Motor neuron (in vitro differentiated cells): Measurements from ENCODE around the gene DLG5. TPM values are rescaled to one million over a fixed set of nuclear protein-coding genes. Genes with fewer than 3 reads are reported as not detected.

ENCODE experiments used
- ATAC-seq, 8 experiments: fragments of 200-7000 bp; cut with Tn5 transposase; replicated peaks in 6 of 8; 2 replicates each; pipeline ENCODE4 v1.8.0; 2021; ENCODE audit warnings: mild to moderate bottlenecking in 8 of 8, moderate library complexity in 8 of 8
- H3K27ac ChIP-seq, 2 donors: fragments of 250-450 bp; sonication (Bioruptor Pico); 2 replicates each; pipeline ENCODE4 v1.9.0; 2021; ENCODE audit warnings: antibody characterized with exemption in 2 of 2, mild to moderate bottlenecking in 2 of 2, moderate library complexity in 1 of 2
- H3K4me1 ChIP-seq, 2 donors: fragments of 250-450 bp; sonication (Bioruptor Pico); replicated peaks in 1 of 2; 2 replicates each; pipeline ENCODE4 v1.6.1; 2021; ENCODE audit warnings: antibody characterized with exemption in 2 of 2, mild to moderate bottlenecking in 2 of 2, moderate library complexity in 1 of 2
- H3K4me3 ChIP-seq, 5 donors: fragments of 250-450 bp; sonication (Bioruptor Pico); 2 replicates each; pipeline ENCODE4 v1.9.0; 2021; ENCODE audit warnings: antibody characterized with exemption in 5 of 5, mild to moderate bottlenecking in 5 of 5, moderate library complexity in 4 of 5
- WGBS, 10 experiments: fragments of 450-650 bp; shearing (Covaris generic); methylation state at CpG; one replicate each; pipeline ENCODE4 v1.0.0; 2022; 5-methylcytosine and 5-hydroxymethylcytosine counted together
- in situ Hi-C, 9 experiments: fragments of 400-800 bp; cut with MboI; loops; one replicate each; pipeline ENCODE4 v1.15.0; 2021; ENCODE audit warnings: low sequenced_read_pairs in 9 of 9, low pct_unique_long_range_greater_than_20kb in 2 of 9; ENCODE audit not compliant: unreplicated experiment in 9 of 9
- total RNA-seq, 8 experiments: library from RNA; unstranded; fragments of 300-600 nt; gene quantifications; 2 replicates each; pipeline versions ENCODE4 v1.2.3 to v1.2.4, GENCODE V29; 2022

Gene DLG5
- total RNA-seq, 8 experiments from 2014 or later, result 18.2 to 62.7 (median 23.4) TPM

- in situ Hi-C loops, result no loop called here
- H3K27ac ChIP-seq, result peak overlapping the region in 1 of 2 donors; percentile 12
- peak in 1 of 8 experiments; percentile 20 for ATAC-seq
- WGBS, 10 experiments, result 54 to 100% (median 78%) methylated on average over 1 to 7 of the region's 9 CpGs; no CpG with 5 or more reads in 2 of the 10 experiments
- no peak overlapping the region for H3K4me3 ChIP-seq
- H3K4me1 ChIP-seq, result peaks cover 9 to 12% of the 10 kb centered on the region in 2 donors
These were observed 21.3 kb downstream of the DLG5 start for GRCh38 chr10:77905086-77905748.

- Histone ChIP-seq H3K27ac (no peak overlapping the region), H3K4me1 (peaks cover 3 to 9% of the 10 kb centered on the region in 2 donors), H3K4me3 (no peak overlapping the region)
- in situ Hi-C loops, result no loop called here
- 64 to 100% (median 82%) methylated on average over 2 to 7 of the region's 8 CpGs; no CpG with 5 or more reads in 1 of the 10 experiments for WGBS, 10 experiments
- ATAC-seq, result no peak
These were observed 22.3 kb downstream of the DLG5 start for GRCh38 chr10:77904100-77904840.

GRCh38 chr10:77902159-77902558, 24.4 kb downstream of the DLG5 start:
- 33 to 100% (median 80%) methylated on average over 1 to 5 of the region's 5 CpGs; no CpG with 5 or more reads in 4 of the 10 experiments for WGBS, 10 experiments
- ATAC-seq, result no peak
- in situ Hi-C loops, result no loop called here
- H3K4me3 ChIP-seq, result no peak overlapping the region
- peaks cover 4 to 9% of the 10 kb centered on the region in 2 donors for H3K4me1 ChIP-seq
- no peak overlapping the region for H3K27ac ChIP-seq

- no peak overlapping the region for H3K4me3 ChIP-seq
- no peak overlapping the region for H3K27ac ChIP-seq
- in situ Hi-C loops, result no loop called here
- H3K4me1 ChIP-seq, result peaks cover 4 to 9% of the 10 kb centered on the region in 2 donors
- no peak for ATAC-seq
- 40 to 100% (median 100%) methylated on average over 1 to 5 of the region's 6 CpGs; no CpG with 5 or more reads in 5 of the 10 experiments for WGBS, 10 experiments
These were observed 24.8 kb downstream of the DLG5 start for GRCh38 chr10:77901743-77902142.

GRCh38 chr10:77899690-77900089, 26.9 kb downstream of the DLG5 start:
- no peak for ATAC-seq
- Histone ChIP-seq H3K27ac (no peak overlapping the region), H3K4me3 (no peak overlapping the region), H3K4me1 (peaks cover 0 to 4% of the 10 kb centered on the region in 2 donors)
- WGBS, 10 experiments, result 60 to 100% (median 84%) methylated on average over 1 to 4 of the region's 4 CpGs; no CpG with 5 or more reads in 2 of the 10 experiments
- in situ Hi-C loops, result no loop called here

GRCh38 chr10:77899080-77899477, 27.5 kb downstream of the DLG5 start:
- ATAC-seq, result peak in 3 of 8 experiments; percentile 70 to 86 (median 73)
- H3K4me1 ChIP-seq, result peaks cover 0 to 4% of the 10 kb centered on the region in 2 donors
- in situ Hi-C loops, result no loop called here
- WGBS, 10 experiments, result 30 to 100% methylated on average over 1 to 2 of the region's 4 CpGs; no CpG with 5 or more reads in 8 of the 10 experiments
- H3K27ac ChIP-seq, result no peak overlapping the region
- no peak overlapping the region for H3K4me3 ChIP-seq

- in situ Hi-C loops, result no loop called here
- ATAC-seq, result peak in 5 of 8 experiments; percentile 14 to 36 (median 20)
- 45 to 90% (median 80%) methylated on average over 2 to 8 of the region's 19 CpGs; no CpG with 5 or more reads in 3 of the 10 experiments for WGBS, 10 experiments
- Histone ChIP-seq H3K27ac (no peak overlapping the region), H3K4me3 (no peak overlapping the region), H3K4me1 (peaks cover 0 to 4% of the 10 kb centered on the region in 2 donors)
These were observed 28.1 kb downstream of the DLG5 start for GRCh38 chr10:77898323-77899079.

GRCh38 chr10:77896058-77896457, 30.5 kb downstream of the DLG5 start:
- Histone ChIP-seq H3K4me1 (peaks cover 13 to 19% of the 10 kb centered on the region in 2 donors), H3K27ac (no peak overlapping the region), H3K4me3 (no peak overlapping the region)
- in situ Hi-C loops, result no loop called here
- WGBS, 10 experiments, result 63 to 100% (median 88%) methylated on average over 1 to 3 of the region's 3 CpGs; no CpG with 5 or more reads in 2 of the 10 experiments
- no peak for ATAC-seq

GRCh38 chr10:77894058-77894457, 32.5 kb downstream of the DLG5 start:
- Histone ChIP-seq H3K27ac (no peak overlapping the region), H3K4me1 (peaks cover 29 to 38% of the 10 kb centered on the region in 2 donors), H3K4me3 (no peak overlapping the region)
- 0 to 100% (median 33%) methylated on average over 1 to 3 of the region's 3 CpGs; no CpG with 5 or more reads in 6 of the 10 experiments for WGBS, 10 experiments
- ATAC-seq, result no peak
- in situ Hi-C loops, result no loop called here

- Histone ChIP-seq H3K27ac (no peak overlapping the region), H3K4me1 (peaks cover 33 to 39% of the 10 kb centered on the region in 2 donors), H3K4me3 (no peak overlapping the region)
- ATAC-seq, result no peak
- 71 to 100% (median 93%) methylated on average over 1 to 3 of the region's 8 CpGs; no CpG with 5 or more reads in 4 of the 10 experiments for WGBS, 10 experiments
- in situ Hi-C loops, result no loop called here
These were observed 33.2 kb downstream of the DLG5 start for GRCh38 chr10:77893386-77893785.

- no peak overlapping the region for H3K27ac ChIP-seq
- no peak overlapping the region for H3K4me3 ChIP-seq
- 14 to 98% (median 89%) methylated on average over 1 to 5 of the region's 5 CpGs; no CpG with 5 or more reads in 3 of the 10 experiments for WGBS, 10 experiments
- ATAC-seq, result no peak
- in situ Hi-C loops, result no loop called here
- H3K4me1 ChIP-seq, result peaks cover 39 to 45% of the 10 kb centered on the region in 2 donors
These were observed 33.8 kb downstream of the DLG5 start for GRCh38 chr10:77892761-77893160.

GRCh38 chr10:77892021-77892739, 34.4 kb downstream of the DLG5 start:
- no peak overlapping the region for H3K4me3 ChIP-seq
- peaks cover 45 to 51% of the 10 kb centered on the region in 2 donors for H3K4me1 ChIP-seq
- in situ Hi-C loops, result no loop called here
- peak overlapping the region; percentile 86 to 90 for H3K27ac ChIP-seq
- ATAC-seq, result no peak
- WGBS, 10 experiments, result 0 to 100% (median 62%) methylated on average over 1 to 5 of the region's 8 CpGs; no CpG with 5 or more reads in 4 of the 10 experiments
